HepG2 (cell line): ENCODE data around the gene PARP14. TPM values are rescaled to one million over a fixed set of nuclear protein-coding genes. Genes with fewer than 3 reads are reported as not detected.

ENCODE experiments used
- ATAC-seq: fragments of 200-7000 bp; cut with Tn5 transposase; 3 replicates; pipeline ENCODE4 v1.9.1; 2020; ENCODE audit warnings: mild to moderate bottlenecking, moderate library complexity
- BruUV-seq: library from RNA; stranded (reverse); fragments of 400-500 nt; replicated peaks from 2 replicates; lab custom pipeline; 2021; lab: Mats Ljungman, UMichigan
- CTCF ChIA-PET: fragments of 300-600 bp; formaldehyde crosslinking; extraction: SDS; loops from one replicate; lab custom pipeline; 2021; ENCODE audit warnings: low total read pairs, inconsistent platforms, low intra/inter-chr PET ratio; lab: Yijun Ruan, JAX
- POLR2A ChIA-PET: fragments of 350-600 bp; sonication (Branson Sonifier 250); formaldehyde crosslinking; loops from one replicate; lab custom pipeline; 2020; ENCODE audit warnings: antibody characterized with exemption, inconsistent platforms; lab: Yijun Ruan, JAX
- DNase-seq: peaks from one replicate; pipeline ENCODE4 v3.0.0-alpha.2; 2015; ENCODE audit warnings: low spot score
- FAIRE-seq: peaks from 3 replicates; lab custom pipeline; 2011; peaks lifted over from hg19 to GRCh38; lab: Jason Lieb, UNC
- H2AFZ ChIP-seq: one replicate; pipeline ENCODE4 v1.6.1; 2011; ENCODE audit warnings: low read length, inconsistent platforms
- H3K27ac ChIP-seq: fragments of 300-600 bp; 3 replicates; pipeline ENCODE4 v1.8.0; 2011; ENCODE audit warnings: mixed run types, mild to moderate bottlenecking, mixed read lengths, low read length, inconsistent platforms; ENCODE audit not compliant: insufficient read depth; ENCODE audit errors: extremely low read length
- H3K27me3 ChIP-seq, 2 experiments: fragments of 200-600 bp in 1 of 2; 2 replicates in 1 of 2; 3 replicates in 1 of 2; pipeline versions ENCODE4 v1.6.0 to v1.8.0; 2011; ENCODE audit warnings: low read length in 2 of 2, mild to moderate bottlenecking in 2 of 2, moderate library complexity in 2 of 2, inconsistent platforms in 1 of 2; ENCODE audit not compliant: insufficient read depth in 2 of 2, control insufficient read depth in 1 of 2
- H3K36me3 ChIP-seq, 2 experiments: fragments of 200-600 bp in 1 of 2; replicated peaks in 1 of 2; 2 replicates in 1 of 2; 3 replicates in 1 of 2; pipeline versions ENCODE4 v1.5.1 to v1.8.0; 2011; ENCODE audit warnings: low read length in 2 of 2, inconsistent platforms in 1 of 2; ENCODE audit not compliant: insufficient read depth in 2 of 2, control insufficient read depth in 1 of 2
- H3K4me1 ChIP-seq: 2 replicates; pipeline ENCODE4 v1.5.1; 2012; ENCODE audit warnings: low read length, inconsistent platforms; ENCODE audit not compliant: insufficient read depth
- H3K4me2 ChIP-seq: 2 replicates; pipeline ENCODE4 v1.6.0; 2011; ENCODE audit warnings: low read depth, low read length, inconsistent platforms
- H3K4me3 ChIP-seq, 3 experiments: fragments of 200-600 bp in 1 of 3; sonication (generic), shearing (Covaris generic) in 1 of 3; replicated peaks in 1 of 3; 2 replicates each; pipeline ENCODE4 v1.5.1; 2011 to 2016; ENCODE audit warnings: low read length in 3 of 3, inconsistent platforms in 2 of 3, low read depth in 2 of 3, mild to moderate bottlenecking in 2 of 3, control low read depth in 1 of 3, mixed read lengths in 1 of 3; ENCODE audit not compliant: insufficient read depth in 1 of 3
- H3K79me2 ChIP-seq: one replicate; pipeline ENCODE4 v1.6.1; 2011; ENCODE audit warnings: low read length, inconsistent platforms; ENCODE audit not compliant: insufficient read depth
- H3K9ac ChIP-seq: 2 replicates; pipeline ENCODE4 v1.6.0; 2011; ENCODE audit warnings: mild to moderate bottlenecking, low read depth, low read length, inconsistent platforms; ENCODE audit not compliant: insufficient read depth
- H3K9me3 ChIP-seq: 2 replicates; pipeline ENCODE4 v1.5.1; 2012; ENCODE audit warnings: mild to moderate bottlenecking, low read length
- H4K20me1 ChIP-seq: 2 replicates; pipeline ENCODE4 v1.6.0; 2011; ENCODE audit warnings: inconsistent platforms, mild to moderate bottlenecking, low read length, moderate library complexity; ENCODE audit not compliant: insufficient read depth
- CHCHD3 ChIP-seq: sonication (generic); formaldehyde crosslinking; IDR thresholded peaks from 2 replicates; pipeline ENCODE4 v1.8.0; 2022; ENCODE audit warnings: mild to moderate bottlenecking, missing genetic modification reagents, moderate library complexity
- FOXO1 ChIP-seq: sonication (generic); formaldehyde crosslinking; IDR thresholded peaks from 2 replicates; pipeline ENCODE4 v1.4.0; 2020; ENCODE audit warnings: missing genetic modification reagents
- HDAC2 ChIP-seq: sonication (generic); formaldehyde crosslinking; IDR thresholded peaks from 2 replicates; pipeline ENCODE4 v1.4.0; 2020; ENCODE audit warnings: missing genetic modification reagents
- ISX ChIP-seq: sonication (generic); formaldehyde crosslinking; conservative IDR thresholded peaks from 2 replicates; pipeline ENCODE4 v1.5.0; 2020; ENCODE audit warnings: missing genetic modification reagents
- KLF9 ChIP-seq: IDR thresholded peaks from 2 replicates; pipeline ENCODE4 v1.6.1; 2016; ENCODE audit warnings: low read depth
- NCOR1 ChIP-seq: fragments of 200-600 bp; sonication (generic); IDR thresholded peaks from 2 replicates; pipeline ENCODE4 v1.7.0; 2017; ENCODE audit warnings: antibody characterized with exemption, low read length, borderline replicate concordance
- RARG ChIP-seq: sonication (generic); formaldehyde crosslinking; IDR thresholded peaks from 2 replicates; pipeline ENCODE4 v1.4.0; 2020; ENCODE audit warnings: low read depth, mild to moderate bottlenecking, missing genetic modification reagents
- RFXANK ChIP-seq: IDR thresholded peaks from 2 replicates; pipeline ENCODE4 v1.6.1; 2016
- RXRB ChIP-seq: IDR thresholded peaks from 2 replicates; pipeline ENCODE4 v1.6.1; 2016; ENCODE audit warnings: borderline replicate concordance, missing genetic modification reagents, missing compliant biosample characterization
- SOX5 ChIP-seq: IDR thresholded peaks from 2 replicates; pipeline ENCODE4 v1.6.1; 2016; ENCODE audit warnings: borderline replicate concordance
- TBL1XR1 ChIP-seq: fragments of 150-350 bp; IDR thresholded peaks from 2 replicates; pipeline ENCODE4 v1.6.1; 2014; ENCODE audit warnings: borderline replicate concordance, low read length; ENCODE audit not compliant: partially characterized antibody
- ZNF431 ChIP-seq: sonication (generic); formaldehyde crosslinking; IDR thresholded peaks from 2 replicates; pipeline ENCODE4 v1.9.0; 2022; ENCODE audit warnings: missing genetic modification reagents, low read depth, mild to moderate bottlenecking, borderline replicate concordance
- ZNF543 ChIP-seq: sonication (generic); formaldehyde crosslinking; IDR thresholded peaks from 2 replicates; pipeline ENCODE4 v1.4.0; 2020; ENCODE audit warnings: mild to moderate bottlenecking, missing genetic modification reagents
- ZNF562 ChIP-seq: sonication (generic); formaldehyde crosslinking; IDR thresholded peaks from 2 replicates; pipeline ENCODE4 v1.8.0; 2022; ENCODE audit warnings: missing genetic modification reagents, borderline replicate concordance
- ZNF564 ChIP-seq: sonication (generic); formaldehyde crosslinking; IDR thresholded peaks from 2 replicates; pipeline ENCODE4 v1.8.1; 2023; ENCODE audit warnings: mild to moderate bottlenecking, missing genetic modification reagents
- ZNF703 ChIP-seq: sonication (generic); formaldehyde crosslinking; IDR thresholded peaks from 2 replicates; pipeline ENCODE4 v1.5.1; 2020; ENCODE audit warnings: missing genetic modification reagents, mild to moderate bottlenecking, moderate library complexity, borderline replicate concordance
- WGBS: methylation state at CpG from one replicate; pipeline ENCODE4 v1.1.6; 2017; ENCODE audit warnings: low lambda C conversion rate; 5-methylcytosine and 5-hydroxymethylcytosine counted together
- in situ Hi-C: cut with HindIII; loops from 2 replicates; pipeline ENCODE4 v1.10.0; 2017; ENCODE audit warnings: low pct_unique_long_range_greater_than_20kb; ENCODE audit not compliant: extremely low pct_ligation_motif_present
- intact Hi-C: fragments of 100-400 bp; cut with micrococcal nuclease; formaldehyde crosslinking; loops from one replicate; pipeline ENCODE4 v1.10.0; 2022; ENCODE audit not compliant: unreplicated experiment
- polyA plus RNA-seq, 8 experiments: library from polyadenylated mRNA; depleted of rRNA in 3 of 8; stranded (reverse) in 7 of 8; unstranded in 1 of 8; fragments of >200 nt; fragmentation: Illumina TruSeq in 4 of 8; extraction: Trizol in 4 of 8; gene quantifications; 2 replicates each; pipeline versions ENCODE4 v1.2.1 to v1.2.3, GENCODE V29; 2011 to 2016; ENCODE audit warnings: low read depth in 4 of 8, missing spikeins in 1 of 8, mixed read lengths in 1 of 8; ENCODE audit not compliant: insufficient read depth in 1 of 8
- total RNA-seq, 5 experiments: library from RNA; depleted of rRNA; stranded (reverse); fragments of >200 nt; fragmentation: Illumina TruSeq; extraction: Trizol; gene quantifications; 2 replicates each; pipeline ENCODE4 v1.2.3, GENCODE V29; 2016; ENCODE audit warnings: low read depth in 1 of 5
- TF ChIP-seq, protein P1 (sequence below): sonication (generic); formaldehyde crosslinking; IDR thresholded peaks from 2 replicates; pipeline ENCODE4 v1.5.1; 2020; ENCODE audit warnings: missing genetic modification reagents, mild to moderate bottlenecking, borderline replicate concordance
- TF ChIP-seq, protein P2 (sequence below): sonication (generic); formaldehyde crosslinking; IDR thresholded peaks from 2 replicates; pipeline ENCODE4 v1.8.0; 2022; ENCODE audit warnings: mild to moderate bottlenecking, missing genetic modification reagents
- TF ChIP-seq, protein P3 (sequence below): sonication (generic); formaldehyde crosslinking; IDR thresholded peaks from 2 replicates; pipeline ENCODE4 v1.5.1; 2020; ENCODE audit warnings: missing genetic modification reagents, mild to moderate bottlenecking, borderline replicate concordance

PARP14 gene
- total and polyA plus RNA-seq, 2 of the 13 experiments (the other 11 are each of a cell fraction or from before 2014, with no cell fraction given): 9.0 to 19.1 TPM

GRCh38 chr3:122774564-122774963 is 93.9 kb downstream of the PARP14 start:
- H3K36me3 ChIP-seq: no peaks in the 10 kb centered on the region
- FAIRE-seq: no peak
- in situ Hi-C loops: loop anchor here (25.0 kb wide), 1 partner anchor 263 kb away; the partner anchor contains the start of gene SEMA5B
- intact Hi-C loops: no loop called here
- no peak overlapping the region for H2AFZ ChIP-seq
- H3K4me1 ChIP-seq: no peaks in the 10 kb centered on the region
- BruUV-seq: no TSS peak
- no peaks in the 10 kb centered on the region for H3K79me2 ChIP-seq
- no peak overlapping the region for H3K4me3 ChIP-seq
- no peak overlapping the region for H3K4me2 ChIP-seq
- H3K9me3 ChIP-seq: no peaks in the 10 kb centered on the region
- no peaks in the 10 kb centered on the region for H3K27me3 ChIP-seq
- TF ChIP-seq HDAC2 (no peak), ZNF564 (CRISPR knock-in tag) (no peak), FOXO1 (CRISPR knock-in tag) (no peak), NCOR1 (no peak), ZNF431 (CRISPR knock-in tag) (no peak), ZNF562 (CRISPR knock-in tag) (no peak), ZNF543 (CRISPR knock-in tag) (no peak), RARG (CRISPR knock-in tag) (no peak), ISX (CRISPR knock-in tag) (no peak), TBL1XR1 (no peak), KLF9 (no peak), ZNF703 (CRISPR knock-in tag) (no peak), RFXANK (no peak), SOX5 (CRISPR knock-in tag) (no peak), RXRB (no peak), CHCHD3 (CRISPR knock-in tag) (no peak)
- TF ChIP-seq, protein P1, sequence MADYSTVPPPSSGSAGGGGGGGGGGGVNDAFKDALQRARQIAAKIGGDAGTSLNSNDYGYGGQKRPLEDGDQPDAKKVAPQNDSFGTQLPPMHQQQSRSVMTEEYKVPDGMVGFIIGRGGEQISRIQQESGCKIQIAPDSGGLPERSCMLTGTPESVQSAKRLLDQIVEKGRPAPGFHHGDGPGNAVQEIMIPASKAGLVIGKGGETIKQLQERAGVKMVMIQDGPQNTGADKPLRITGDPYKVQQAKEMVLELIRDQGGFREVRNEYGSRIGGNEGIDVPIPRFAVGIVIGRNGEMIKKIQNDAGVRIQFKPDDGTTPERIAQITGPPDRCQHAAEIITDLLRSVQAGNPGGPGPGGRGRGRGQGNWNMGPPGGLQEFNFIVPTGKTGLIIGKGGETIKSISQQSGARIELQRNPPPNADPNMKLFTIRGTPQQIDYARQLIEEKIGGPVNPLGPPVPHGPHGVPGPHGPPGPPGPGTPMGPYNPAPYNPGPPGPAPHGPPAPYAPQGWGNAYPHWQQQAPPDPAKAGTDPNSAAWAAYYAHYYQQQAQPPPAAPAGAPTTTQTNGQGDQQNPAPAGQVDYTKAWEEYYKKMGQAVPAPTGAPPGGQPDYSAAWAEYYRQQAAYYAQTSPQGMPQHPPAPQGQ (CRISPR knock-in tag): no peak
- TF ChIP-seq, protein P2, sequence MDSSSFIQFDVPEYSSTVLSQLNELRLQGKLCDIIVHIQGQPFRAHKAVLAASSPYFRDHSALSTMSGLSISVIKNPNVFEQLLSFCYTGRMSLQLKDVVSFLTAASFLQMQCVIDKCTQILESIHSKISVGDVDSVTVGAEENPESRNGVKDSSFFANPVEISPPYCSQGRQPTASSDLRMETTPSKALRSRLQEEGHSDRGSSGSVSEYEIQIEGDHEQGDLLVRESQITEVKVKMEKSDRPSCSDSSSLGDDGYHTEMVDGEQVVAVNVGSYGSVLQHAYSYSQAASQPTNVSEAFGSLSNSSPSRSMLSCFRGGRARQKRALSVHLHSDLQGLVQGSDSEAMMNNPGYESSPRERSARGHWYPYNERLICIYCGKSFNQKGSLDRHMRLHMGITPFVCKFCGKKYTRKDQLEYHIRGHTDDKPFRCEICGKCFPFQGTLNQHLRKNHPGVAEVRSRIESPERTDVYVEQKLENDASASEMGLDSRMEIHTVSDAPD: no peak
- TF ChIP-seq, protein P3, sequence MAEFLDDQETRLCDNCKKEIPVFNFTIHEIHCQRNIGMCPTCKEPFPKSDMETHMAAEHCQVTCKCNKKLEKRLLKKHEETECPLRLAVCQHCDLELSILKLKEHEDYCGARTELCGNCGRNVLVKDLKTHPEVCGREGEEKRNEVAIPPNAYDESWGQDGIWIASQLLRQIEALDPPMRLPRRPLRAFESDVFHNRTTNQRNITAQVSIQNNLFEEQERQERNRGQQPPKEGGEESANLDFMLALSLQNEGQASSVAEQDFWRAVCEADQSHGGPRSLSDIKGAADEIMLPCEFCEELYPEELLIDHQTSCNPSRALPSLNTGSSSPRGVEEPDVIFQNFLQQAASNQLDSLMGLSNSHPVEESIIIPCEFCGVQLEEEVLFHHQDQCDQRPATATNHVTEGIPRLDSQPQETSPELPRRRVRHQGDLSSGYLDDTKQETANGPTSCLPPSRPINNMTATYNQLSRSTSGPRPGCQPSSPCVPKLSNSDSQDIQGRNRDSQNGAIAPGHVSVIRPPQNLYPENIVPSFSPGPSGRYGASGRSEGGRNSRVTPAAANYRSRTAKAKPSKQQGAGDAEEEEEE (CRISPR knock-in tag): no peak
- no peak for ATAC-seq
- POLR2A ChIA-PET: no interaction called here
- 96% methylated on average over 3 of the region's 3 CpGs for WGBS
- no peak overlapping the region for H3K9ac ChIP-seq
- CTCF ChIA-PET: no interaction called here
- DNase-seq: no peak
- H4K20me1 ChIP-seq: no peaks in the 10 kb centered on the region
- H3K27ac ChIP-seq: no peak overlapping the region
